GM23338 (cell line): ENCODE results near the gene MCU. TPM values are rescaled to one million over a fixed set of nuclear protein-coding genes. Genes with fewer than 3 reads are reported as not detected.

Experiments
- ATAC-seq: fragments of 200-7000 bp; cut with Tn5 transposase; 3 replicates; pipeline ENCODE4 v1.9.1; 2020
- DNase-seq: peaks from one replicate; pipeline ENCODE4 v3.0.0-alpha.2; 2015; ENCODE audit warnings: low spot score
- H2AFZ ChIP-seq: fragments of 200-600 bp; sonication (generic); 2 replicates; pipeline ENCODE4 v1.8.0; 2016; ENCODE audit warnings: antibody characterized with exemption, mild to moderate bottlenecking, moderate library complexity
- H3F3A ChIP-seq: fragments of 200-600 bp; sonication (generic); replicated peaks from 2 replicates; pipeline ENCODE4 v1.8.0; 2017; ENCODE audit warnings: antibody characterized with exemption, mixed run types, low read depth
- H3K27ac ChIP-seq: fragments of 200-600 bp; sonication (generic); 2 replicates; pipeline ENCODE4 v1.6.1; 2016; ENCODE audit warnings: low read depth
- H3K27me3 ChIP-seq: fragments of 200-600 bp; sonication (generic); 2 replicates; pipeline ENCODE4 v1.8.0; 2016; ENCODE audit warnings: mild to moderate bottlenecking, mixed run types, moderate library complexity; ENCODE audit not compliant: insufficient read depth
- H3K36me3 ChIP-seq: fragments of 200-600 bp; sonication (generic); 2 replicates; pipeline ENCODE4 v1.8.0; 2016; ENCODE audit warnings: mild to moderate bottlenecking; ENCODE audit not compliant: insufficient read depth
- H3K4me1 ChIP-seq: fragments of 200-600 bp; sonication (generic); 2 replicates; pipeline ENCODE4 v1.8.0; 2016; ENCODE audit warnings: mild to moderate bottlenecking, moderate library complexity; ENCODE audit not compliant: insufficient read depth
- H3K4me2 ChIP-seq: fragments of 200-600 bp; sonication (generic); 2 replicates; pipeline ENCODE4 v1.7.1; 2017; ENCODE audit warnings: mixed run types
- H3K4me3 ChIP-seq: fragments of 200-600 bp; sonication (generic); 2 replicates; pipeline ENCODE4 v1.6.1; 2016; ENCODE audit warnings: mixed run types
- H3K79me2 ChIP-seq: fragments of 200-600 bp; sonication (generic); replicated peaks from 2 replicates; pipeline ENCODE4 v1.8.0; 2017; ENCODE audit warnings: mild to moderate bottlenecking; ENCODE audit not compliant: insufficient read depth
- H3K9me2 ChIP-seq: fragments of 200-600 bp; sonication (generic); 2 replicates; pipeline ENCODE4 v1.8.0; 2017; ENCODE audit not compliant: insufficient read depth
- H4K20me1 ChIP-seq: fragments of 200-600 bp; sonication (generic); replicated peaks from 2 replicates; pipeline ENCODE4 v1.8.0; 2017; ENCODE audit warnings: mild to moderate bottlenecking; ENCODE audit not compliant: insufficient read depth
- H3K27ac Mint-ChIP-seq: 2 replicates; pipeline ENCODE4 v1.8.0; 2020; ENCODE audit warnings: inconsistent platforms, mild to moderate bottlenecking, moderate library complexity, mixed read lengths
- H3K27me3 Mint-ChIP-seq: 3 replicates; pipeline ENCODE4 v1.8.0; 2022; ENCODE audit warnings: low read depth, mild to moderate bottlenecking, moderate library complexity, mixed read lengths, inconsistent platforms; ENCODE audit not compliant: insufficient read depth, poor library complexity
- H3K36me3 Mint-ChIP-seq: 3 replicates; pipeline ENCODE4 v1.8.0; 2021; ENCODE audit warnings: low read depth, mild to moderate bottlenecking, inconsistent platforms, moderate library complexity, mixed read lengths
- H3K4me1 Mint-ChIP-seq: 3 replicates; pipeline ENCODE4 v1.8.0; 2020; ENCODE audit warnings: mild to moderate bottlenecking, inconsistent platforms, mixed read lengths
- H3K4me3 Mint-ChIP-seq: 3 replicates; pipeline ENCODE4 v1.8.0; 2021; ENCODE audit warnings: moderate library complexity, mild to moderate bottlenecking, inconsistent platforms, mixed read lengths
- H3K9me3 Mint-ChIP-seq: 3 replicates; pipeline ENCODE4 v1.8.0; 2020; ENCODE audit warnings: moderate library complexity, mild to moderate bottlenecking, inconsistent platforms, mixed read lengths
- CREB1 ChIP-seq: fragments of 250-450 bp; sonication (Bioruptor Pico); IDR thresholded peaks from 2 replicates; pipeline ENCODE4 v1.5.0; 2020; ENCODE audit warnings: low read depth, mild to moderate bottlenecking, moderate library complexity
- CTCF ChIP-seq, 2 experiments: fragments of 200-600 bp in 1 of 2; sonication (generic) in 1 of 2; conservative IDR thresholded peaks; 2 replicates each; pipeline versions ENCODE4 v1.5.1 to v1.6.1; 2016 to 2017; ENCODE audit warnings: antibody characterized with exemption in 2 of 2, low read depth in 2 of 2, mild to moderate bottlenecking in 2 of 2, moderate library complexity in 1 of 2
- ETS1 ChIP-seq: IDR thresholded peaks from 2 replicates; pipeline ENCODE4 v1.6.1; 2016; ENCODE audit warnings: antibody characterized with exemption
- EZH2 ChIP-seq: fragments of 200-600 bp; sonication (generic); IDR thresholded peaks from one replicate; pipeline ENCODE4 v1.8.0; 2017; ENCODE audit warnings: antibody characterized with exemption, mild to moderate bottlenecking, low read depth; ENCODE audit not compliant: unreplicated experiment
- EZH2phosphoT487 ChIP-seq: fragments of 200-600 bp; sonication (generic); IDR thresholded peaks from one replicate; pipeline ENCODE4 v1.8.1; 2018; ENCODE audit warnings: antibody characterized with exemption; ENCODE audit not compliant: unreplicated experiment
- JUNB ChIP-seq: IDR thresholded peaks from one replicate; pipeline ENCODE4 v1.6.1; 2016; ENCODE audit warnings: antibody characterized with exemption; ENCODE audit not compliant: unreplicated experiment
- NANOG ChIP-seq: IDR thresholded peaks from 2 replicates; pipeline ENCODE4 v1.6.1; 2016; ENCODE audit warnings: antibody characterized with exemption, borderline replicate concordance
- ZNF331 ChIP-seq: fragments of 250-450 bp; sonication (Bioruptor Pico); IDR thresholded peaks from 2 replicates; pipeline ENCODE4 v1.5.0; 2020; ENCODE audit warnings: low read depth, mild to moderate bottlenecking, moderate library complexity
- ZNF462 ChIP-seq: fragments of 250-450 bp; sonication (Bioruptor Pico); IDR thresholded peaks from 2 replicates; pipeline ENCODE4 v1.5.0; 2020; ENCODE audit warnings: mild to moderate bottlenecking, moderate library complexity
- polyA plus RNA-seq: library from polyadenylated mRNA; unstranded; fragments of >200 nt; fragmentation: Nextera tagmentation; extraction: Ambion mirVana; gene quantifications from 2 replicates; pipeline ENCODE4 v1.2.1, GENCODE V29; 2016
- total RNA-seq: library from RNA; depleted of rRNA; stranded (reverse); fragments of >200 nt; shearing (Covaris generic); gene quantifications from 2 replicates; pipeline ENCODE4 v1.2.3, GENCODE V29; 2014

MCU gene
- total and polyA plus RNA-seq, 2 experiments from 2014 or later = 41.8 to 68.2 TPM

GRCh38 chr10:72732521-72732920 lies 40.6 kb downstream of the MCU start (continued):
- TF ChIP-seq CTCF (conservative IDR thresholded peaks at IDR 0.05; ENCODE audit: low read depth in 2 of 2) (no peak), ETS1 (no peak), ZNF331 (CRISPR knock-in tag) (no peak), CREB1 (CRISPR knock-in tag) (no peak)

- Histone ChIP-seq H3K4me1 (peaks cover 33% of the 10 kb centered on the region), H2AFZ (no peak overlapping the region), H3K27ac (no peak overlapping the region), H3K79me2 (peaks cover 97% of the 10 kb centered on the region), H3K9me2 (no peaks in the 10 kb centered on the region), H4K20me1 (peaks cover 7% of the 10 kb centered on the region), H3K4me2 (no peak overlapping the region), H3K27me3 (no peaks in the 10 kb centered on the region), H3F3A (no peaks in the 10 kb centered on the region), H3K4me3 (no peak overlapping the region), H3K36me3 (no peaks in the 10 kb centered on the region)
- DNase-seq (no peak), ATAC-seq (no peak)
- no peak for TF ChIP-seq ZNF462
- TF ChIP-seq EZH2 = no peak
- no peak for TF ChIP-seq JUNB
- no peak for TF ChIP-seq EZH2phosphoT487
- TF ChIP-seq NANOG = no peak
- no peak for TF ChIP-seq CTCF (conservative IDR thresholded peaks at IDR 0.05; ENCODE audit: low read depth in 2 of 2)
- H3K4me1 Mint-ChIP-seq = peaks cover 28% of the 10 kb centered on the region
- no peak overlapping the region for H3K4me3 Mint-ChIP-seq
- no peaks in the 10 kb centered on the region for H3K36me3 Mint-ChIP-seq
- H3K9me3 Mint-ChIP-seq = no peaks in the 10 kb centered on the region
- no peaks in the 10 kb centered on the region for H3K27me3 Mint-ChIP-seq
- H3K27ac Mint-ChIP-seq = no peak overlapping the region
These were observed 42.0 kb downstream of the MCU start for GRCh38 chr10:72733989-72734388.
